ENCODE data around the gene TMEM108.

The TMEM108 gene

GRCh38 chr3:133443649-133444422 is 405.6 kb downstream of the TMEM108 start:
- in situ Hi-C loops (cut with MboI; ENCODE audit: low sequenced_read_pairs) = no loop called here

GRCh38 chr3:133444423-133444774 is 406.2 kb downstream of the TMEM108 start:
- in situ Hi-C loops (cut with MboI; ENCODE audit: low sequenced_read_pairs) = no loop called here

GRCh38 chr3:133445108-133445507 is 406.9 kb downstream of the TMEM108 start:
- in situ Hi-C loops (cut with MboI; ENCODE audit: low sequenced_read_pairs) = no loop called here
